HEK293T (cell line): ENCODE results near the gene PPP6R2.

Experiments used
- ARNT ChIP-seq: fragments of 450-650 bp; IDR thresholded peaks from 2 replicates; pipeline ENCODE4 v1.6.1; 2017; ENCODE audit warnings: mild to moderate bottlenecking
- BHLHE40 ChIP-seq: fragments of 450-650 bp; IDR thresholded peaks from 2 replicates; pipeline ENCODE4 v1.6.1; 2016; ENCODE audit warnings: mild to moderate bottlenecking, moderate library complexity, borderline replicate concordance
- CTBP1 ChIP-seq: fragments of 450-650 bp; IDR thresholded peaks from 2 replicates; pipeline ENCODE4 v1.6.1; 2016; ENCODE audit warnings: borderline replicate concordance
- ELF4 ChIP-seq: fragments of 450-650 bp; IDR thresholded peaks from 2 replicates; pipeline ENCODE4 v1.6.1; 2017; ENCODE audit warnings: antibody characterized with exemption
- FOXA1 ChIP-seq: fragments of 450-650 bp; IDR thresholded peaks from 2 replicates; pipeline ENCODE4 v1.6.1; 2016; ENCODE audit warnings: mild to moderate bottlenecking
- FOXM1 ChIP-seq: fragments of 450-650 bp; IDR thresholded peaks from 2 replicates; pipeline ENCODE4 v1.6.1; 2017; ENCODE audit warnings: mild to moderate bottlenecking, borderline replicate concordance
- NFRKB ChIP-seq: fragments of 450-650 bp; IDR thresholded peaks from 2 replicates; pipeline ENCODE4 v1.6.1; 2016; ENCODE audit warnings: mild to moderate bottlenecking, moderate library complexity
- TARDBP ChIP-seq: fragments of 450-650 bp; IDR thresholded peaks from 2 replicates; pipeline ENCODE4 v1.6.1; 2016
- ZNF384 ChIP-seq: fragments of 450-650 bp; IDR thresholded peaks from 2 replicates; pipeline ENCODE4 v1.6.1; 2016

- TF ChIP-seq FOXA1 (no peak), NFRKB (no peak), ZNF384 (no peak), ELF4 (no peak), FOXM1 (no peak), BHLHE40 (no peak), ARNT (no peak), CTBP1 (no peak), TARDBP (no peak)
These were observed 4.9 kb downstream of the PPP6R2 start for GRCh38 chr22:50348058-50348457.
